Heart left ventricle (tissue), 13 donors: Measurements from ENCODE around the gene SLC6A4.

Source experiments
- CTCF ChIP-seq, 12 donors: fragments of 200-600 bp; sonication (generic) in 4 of 12; IDR thresholded peaks; one replicate each; pipeline versions ENCODE4 v1.5.0 to v1.8.0; 2018 to 2022; ENCODE audit warnings: antibody characterized with exemption in 12 of 12, mild to moderate bottlenecking in 5 of 12
- POLR2A ChIP-seq, 2 donors: fragments of 450-650 bp; IDR thresholded peaks; one replicate each; pipeline ENCODE4 v1.6.1; 2017; ENCODE audit warnings: antibody characterized with exemption in 2 of 2, mild to moderate bottlenecking in 2 of 2, moderate library complexity in 2 of 2
- donor health status: ischemic (EF 13 %, LVEDD 7.1; RV severe dilation, severe dysfunction).
- donor health status: DM: no; HTN: yes; CAD: no.
- donor health status: DM: no; HTN: no; CAD: no.
- donor health status: ischemic (EF 25% LVEDD 6.9; RV normal size, moderate dysfunction).
- donor health status: ischemic (EF 25% LVEDD 5.7; RV mildly dilated, moderate dysfunction).
- donor health status: ischemic (EF 35%, LVEDD 5.7; RV mildly dilated, moderate dysfunction).
- donor health status: nonischemic (EF 11% LVEDD 7.7; RV severe dilation, severe dysfunction).
- donor health status: DM: yes; HTN: yes; CAD: no.
- donor health status: PGD.
- donor health status: ischemic (EF 29% LVEDD 5.4; RV normal size, mild dysfunction).
- donor health status: nonischemic (EF 23%, LVEDD 6.1; RV moderate dilation, normal function).

DNA sequence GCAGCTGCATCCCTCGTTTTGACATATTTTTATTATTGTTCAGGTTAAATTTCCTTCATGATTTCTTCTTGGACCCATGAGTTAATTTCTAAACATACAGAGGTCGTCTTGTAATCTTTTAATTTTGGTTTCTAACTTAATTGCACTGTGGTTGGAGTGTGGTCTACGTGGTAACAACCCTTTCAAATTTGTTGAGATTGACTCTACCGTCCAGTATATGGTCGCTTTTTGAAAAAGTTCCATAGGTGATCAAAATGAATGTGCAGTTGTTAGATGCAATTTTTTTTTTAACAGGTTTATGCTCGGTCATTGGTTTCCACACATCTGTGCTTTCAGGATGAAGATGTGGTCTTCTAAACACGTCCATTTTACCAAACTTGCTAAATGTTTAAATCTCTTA, 11.0 kb upstream of the SLC6A4 start:
- TF ChIP-seq POLR2A (IDR thresholded peaks at IDR 0.05): no peak
- TF ChIP-seq CTCF (IDR thresholded peaks at IDR 0.05): no peak
